GM20000 (cell line): ENCODE data around the gene SELENOT.
"Not testable (repeated sequence)": the region's sequence is repeated elsewhere in the genome, so short reads cannot be mapped to it uniquely, and the experiment has no call there.

Experiments used
- DNase-seq: peaks from one replicate; pipeline ENCODE4 v3.0.0; 2012; ENCODE audit warnings: low spot score
- TF ChIP-seq, protein P1 (sequence below): IDR thresholded peaks from 2 replicates; pipeline ENCODE4 v1.5.1; 2012; ENCODE audit warnings: mild to moderate bottlenecking, control low read depth; ENCODE audit errors: extremely low read depth, missing control alignments

The SELENOT gene

DNA sequence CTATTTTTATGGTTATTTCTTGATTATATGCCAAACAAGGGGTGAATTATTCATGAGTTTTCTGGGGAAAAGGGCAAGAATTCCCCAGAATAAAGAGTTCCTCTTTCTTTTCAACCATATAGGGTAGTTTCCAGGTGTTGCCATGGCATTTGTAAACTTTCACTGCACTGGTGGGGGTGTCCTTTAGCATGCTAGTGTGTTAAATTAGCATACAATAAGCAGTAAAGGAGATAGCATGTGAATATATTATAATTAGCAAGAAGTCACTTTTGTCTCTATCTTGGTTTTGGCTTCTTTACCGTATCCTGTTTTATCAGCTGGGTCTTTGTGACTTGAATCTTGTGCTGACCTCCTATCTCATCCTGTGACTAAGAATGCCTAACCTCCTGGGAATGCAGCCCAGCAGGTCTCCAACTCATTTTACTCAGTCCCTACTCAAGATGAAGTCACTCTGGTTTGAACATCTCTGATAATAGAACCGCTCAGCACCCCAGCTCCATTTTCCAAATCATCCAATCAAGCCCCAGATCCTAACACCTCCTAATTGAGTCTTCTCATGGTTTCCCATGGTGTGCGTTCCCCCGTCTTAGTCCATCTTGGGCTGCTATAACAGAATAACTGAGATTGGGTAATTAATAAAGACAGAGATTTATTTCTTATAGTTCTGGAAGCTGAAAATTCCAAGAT, 3.4 kb upstream of the SELENOT start:
- TF ChIP-seq, protein P1, sequence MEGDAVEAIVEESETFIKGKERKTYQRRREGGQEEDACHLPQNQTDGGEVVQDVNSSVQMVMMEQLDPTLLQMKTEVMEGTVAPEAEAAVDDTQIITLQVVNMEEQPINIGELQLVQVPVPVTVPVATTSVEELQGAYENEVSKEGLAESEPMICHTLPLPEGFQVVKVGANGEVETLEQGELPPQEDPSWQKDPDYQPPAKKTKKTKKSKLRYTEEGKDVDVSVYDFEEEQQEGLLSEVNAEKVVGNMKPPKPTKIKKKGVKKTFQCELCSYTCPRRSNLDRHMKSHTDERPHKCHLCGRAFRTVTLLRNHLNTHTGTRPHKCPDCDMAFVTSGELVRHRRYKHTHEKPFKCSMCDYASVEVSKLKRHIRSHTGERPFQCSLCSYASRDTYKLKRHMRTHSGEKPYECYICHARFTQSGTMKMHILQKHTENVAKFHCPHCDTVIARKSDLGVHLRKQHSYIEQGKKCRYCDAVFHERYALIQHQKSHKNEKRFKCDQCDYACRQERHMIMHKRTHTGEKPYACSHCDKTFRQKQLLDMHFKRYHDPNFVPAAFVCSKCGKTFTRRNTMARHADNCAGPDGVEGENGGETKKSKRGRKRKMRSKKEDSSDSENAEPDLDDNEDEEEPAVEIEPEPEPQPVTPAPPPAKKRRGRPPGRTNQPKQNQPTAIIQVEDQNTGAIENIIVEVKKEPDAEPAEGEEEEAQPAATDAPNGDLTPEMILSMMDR, result no peak
- DNase-seq, result peak; percentile 43

DNA sequence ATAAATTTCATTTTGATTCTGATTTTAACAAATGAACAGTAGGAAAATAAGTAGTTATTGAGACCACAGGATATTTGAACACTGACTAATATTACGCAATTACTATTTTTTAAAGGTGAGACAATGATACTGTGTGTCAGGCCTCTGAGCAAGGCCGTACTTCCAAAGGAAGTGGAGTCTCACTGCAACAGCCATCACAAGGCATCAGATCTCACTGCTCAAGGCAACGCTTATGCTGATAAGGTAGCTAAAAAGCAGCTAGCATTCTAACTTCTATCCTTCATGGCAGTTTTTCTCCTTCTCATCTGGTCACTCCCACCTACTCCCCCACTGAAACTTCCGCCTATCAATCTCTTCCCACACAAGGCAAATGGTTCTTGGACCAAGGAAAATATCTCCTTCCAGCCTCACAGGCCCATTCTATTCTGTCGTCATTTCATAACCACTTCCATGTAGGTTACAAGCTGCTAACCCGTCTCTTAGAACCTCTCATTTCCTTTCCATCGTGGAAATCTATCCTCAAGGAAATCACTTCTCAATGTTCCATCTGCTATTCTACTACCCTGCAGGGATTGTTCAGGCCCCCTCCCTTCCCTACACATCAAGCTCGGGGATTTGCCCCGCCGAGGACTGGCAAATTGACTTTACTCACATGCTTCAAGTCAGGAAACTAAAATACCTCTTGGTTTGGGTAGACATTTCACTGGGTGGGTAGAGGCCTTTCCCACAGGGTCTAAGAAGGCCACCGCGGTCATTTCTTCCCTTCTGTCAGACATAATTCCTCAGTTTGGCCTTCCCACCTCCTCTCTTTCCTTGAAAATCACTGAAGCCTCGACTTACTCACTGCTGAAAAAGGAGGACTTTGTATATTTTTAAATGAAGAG, 2.2 kb upstream of the SELENOT start:
- not testable (repeated sequence) for DNase-seq

DNA sequence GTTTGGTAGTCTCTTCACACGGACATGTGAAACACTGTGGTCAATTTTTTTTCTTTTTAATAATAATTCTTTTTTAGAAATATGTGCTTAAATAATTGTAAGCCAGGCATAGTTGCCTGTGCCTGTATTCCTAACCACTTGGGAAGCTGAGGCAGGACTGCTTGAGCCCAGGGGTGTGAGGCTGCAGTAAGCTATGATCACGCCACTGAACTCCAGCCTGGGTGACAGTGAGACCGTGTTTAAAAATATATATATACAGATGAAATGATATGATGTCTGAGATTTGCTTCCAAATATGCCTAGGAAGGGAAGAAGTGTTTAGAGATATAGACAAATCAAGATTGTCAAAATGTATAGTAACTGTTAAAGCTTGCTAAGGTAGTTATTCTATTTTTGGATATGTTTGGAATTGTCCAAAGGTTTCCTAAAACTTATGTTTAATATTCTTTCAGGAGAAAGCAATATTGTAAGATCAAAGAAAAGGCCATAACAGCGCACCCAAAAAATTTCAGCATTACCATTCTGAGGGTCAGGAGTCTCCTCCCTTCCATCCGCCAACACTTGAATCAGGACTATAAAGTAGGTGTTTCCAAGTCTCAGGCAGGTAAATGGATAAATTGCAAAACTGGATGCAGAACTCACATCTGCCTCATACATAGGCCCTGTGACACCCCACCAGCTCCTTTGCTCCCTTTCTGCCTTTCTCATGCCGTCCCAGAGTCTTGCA, 532 bp upstream of the SELENOT start:
- TF ChIP-seq, protein P1, result no peak
- no peak for DNase-seq

DNA sequence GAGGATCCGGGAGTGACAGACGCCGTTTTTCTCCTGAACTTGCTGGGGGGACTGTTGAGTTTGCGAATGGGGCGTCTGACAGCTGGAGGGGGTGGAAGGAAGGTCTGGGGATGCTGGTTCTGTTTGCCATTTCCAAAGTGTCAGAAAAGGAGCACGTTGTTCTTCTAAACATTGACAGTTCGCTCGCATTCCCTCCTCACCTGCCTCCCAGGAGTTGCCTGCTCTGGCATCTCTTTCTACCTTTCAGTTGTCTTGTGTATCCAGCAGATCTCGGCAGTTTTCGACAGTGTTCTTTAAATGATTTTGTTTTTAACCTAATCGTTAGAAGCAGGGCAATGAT, 829 bp downstream of the SELENOT start:
- no peak for DNase-seq
- TF ChIP-seq, protein P1, result no peak

DNA sequence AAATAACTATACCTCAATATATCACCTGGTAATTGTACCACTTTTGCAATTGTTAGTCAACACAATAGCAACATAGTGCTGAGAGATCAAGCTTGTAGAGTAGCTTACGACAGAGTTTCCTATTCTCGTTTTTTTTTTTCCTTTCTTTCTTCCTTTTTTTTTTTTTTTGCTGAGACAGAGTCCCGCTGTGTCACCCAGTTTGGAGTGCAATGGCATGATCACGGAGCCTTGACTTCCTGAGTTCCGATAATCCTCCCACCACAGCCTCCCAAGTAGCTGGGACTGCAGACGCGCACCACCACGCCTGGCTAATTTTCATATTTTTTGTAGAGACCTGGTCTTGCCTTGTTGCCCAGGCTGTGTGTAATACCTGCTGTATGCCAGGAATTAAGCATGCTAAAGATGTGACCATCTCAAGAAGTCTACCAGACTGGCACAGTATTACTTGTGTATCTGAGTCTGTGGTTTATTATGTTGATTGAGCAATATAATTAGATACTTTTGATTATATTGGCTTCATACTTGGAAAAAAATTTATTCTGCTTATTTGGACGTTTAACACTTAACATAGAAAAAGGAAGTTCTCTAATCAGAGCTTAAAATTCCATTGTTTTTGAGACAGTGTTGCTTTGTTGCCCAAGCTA, 3.0 kb downstream of the SELENOT start:
- TF ChIP-seq, protein P1, result no peak
- DNase-seq, result no peak

DNA sequence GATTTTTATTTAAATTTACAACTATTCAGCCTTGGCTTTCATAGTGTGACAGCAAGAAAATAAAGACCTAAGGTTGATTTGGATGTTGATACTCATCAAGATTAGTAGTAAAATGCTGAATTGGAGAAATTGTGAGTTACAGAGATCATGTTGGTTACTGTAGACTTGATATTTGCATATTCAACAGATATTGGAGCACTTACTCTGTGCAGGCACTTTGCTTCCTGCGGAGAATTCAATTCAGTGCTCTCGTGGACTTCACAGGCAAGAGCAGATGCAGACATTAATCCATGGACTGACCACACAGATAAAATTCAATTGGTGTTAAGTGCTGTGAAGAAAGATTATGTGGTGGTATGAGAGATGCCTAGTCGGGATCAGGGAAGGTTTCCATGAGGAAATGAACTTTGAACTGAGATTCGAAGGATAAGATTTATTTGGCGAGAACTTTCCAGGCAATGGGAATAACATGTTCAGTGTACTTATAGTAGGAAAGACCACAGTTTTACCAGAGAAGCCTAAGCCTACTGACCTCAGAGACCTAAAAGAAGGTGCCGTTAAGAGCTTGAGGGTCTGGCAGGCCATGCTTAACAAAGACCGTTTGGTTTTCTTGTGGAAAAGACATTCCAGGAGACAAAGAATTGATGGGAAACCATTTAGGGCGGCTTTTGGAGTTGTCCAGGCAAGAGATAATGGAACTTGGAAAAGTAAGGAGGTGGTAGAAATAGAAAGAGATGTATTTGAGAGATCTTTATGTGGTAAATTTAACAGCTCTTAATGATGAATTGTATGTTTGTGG, 4.3 kb downstream of the SELENOT start:
- DNase-seq, result no peak
- TF ChIP-seq, protein P1, result no peak

DNA sequence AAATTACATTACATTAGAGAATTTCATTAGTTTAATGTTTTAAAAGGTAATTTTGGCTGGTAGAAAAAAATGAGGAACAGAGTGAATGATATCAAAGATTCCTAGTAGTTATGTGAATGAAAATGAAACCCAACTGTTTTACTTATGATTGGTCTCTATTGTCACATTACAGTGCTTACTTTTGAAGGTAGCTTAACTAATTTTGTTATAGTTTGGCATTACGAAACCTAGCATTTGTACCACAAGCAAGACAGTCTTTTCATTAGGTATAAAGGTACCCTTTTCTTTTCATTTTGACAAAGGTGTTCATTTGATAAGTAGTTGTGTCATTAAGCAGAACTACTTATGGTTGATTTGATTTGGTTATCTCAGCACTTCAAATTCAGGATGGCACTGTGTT, 6.9 kb downstream of the SELENOT start:
- peak; percentile 31 for DNase-seq
- TF ChIP-seq, protein P1, result no peak
